ENCODE measurements around the gene OR12D1. TPM values are rescaled to one million over a fixed set of nuclear protein-coding genes. Genes with fewer than 3 reads are reported as not detected.
"Not testable (repeated sequence)": the region's sequence is repeated elsewhere in the genome, so short reads cannot be mapped to it uniquely, and the experiment has no call there.

The OR12D1 gene
- total RNA-seq, 1 donor from 2014 or later: not detected

- Mint-ChIP-seq H3K36me3 (ENCODE audit: unreplicated experiment) (no peaks in the 10 kb centered on the region), H3K27ac (ENCODE audit: unreplicated experiment) (no peak overlapping the region), H3K4me3 (ENCODE audit: unreplicated experiment) (no peak overlapping the region), H3K27me3 (ENCODE audit: unreplicated experiment) (peaks cover 6% of the 10 kb centered on the region), H3K4me1 (ENCODE audit: low read depth, unreplicated experiment) (no peaks in the 10 kb centered on the region), H3K9me3 (ENCODE audit: unreplicated experiment) (peaks cover 1% of the 10 kb centered on the region)
- TF ChIP-seq CTCF (IDR thresholded peaks at IDR 0.05; ENCODE audit: partially characterized antibody, unreplicated experiment): no peak
- no peak for DNase-seq
Observed at GRCh38 chr6:29442719-29443118, 28.0 kb downstream of the OR12D1 start.

- not testable (repeated sequence) for H3K36me3 Mint-ChIP-seq (ENCODE audit: unreplicated experiment); H3K4me3 Mint-ChIP-seq (ENCODE audit: unreplicated experiment); DNase-seq; H3K9me3 Mint-ChIP-seq (ENCODE audit: unreplicated experiment); H3K27me3 Mint-ChIP-seq (ENCODE audit: unreplicated experiment); H3K4me1 Mint-ChIP-seq (ENCODE audit: low read depth, unreplicated experiment); H3K27ac Mint-ChIP-seq (ENCODE audit: unreplicated experiment)
Observed at GRCh38 chr6:29444031-29444430, 29.3 kb downstream of the OR12D1 start.

DNA sequence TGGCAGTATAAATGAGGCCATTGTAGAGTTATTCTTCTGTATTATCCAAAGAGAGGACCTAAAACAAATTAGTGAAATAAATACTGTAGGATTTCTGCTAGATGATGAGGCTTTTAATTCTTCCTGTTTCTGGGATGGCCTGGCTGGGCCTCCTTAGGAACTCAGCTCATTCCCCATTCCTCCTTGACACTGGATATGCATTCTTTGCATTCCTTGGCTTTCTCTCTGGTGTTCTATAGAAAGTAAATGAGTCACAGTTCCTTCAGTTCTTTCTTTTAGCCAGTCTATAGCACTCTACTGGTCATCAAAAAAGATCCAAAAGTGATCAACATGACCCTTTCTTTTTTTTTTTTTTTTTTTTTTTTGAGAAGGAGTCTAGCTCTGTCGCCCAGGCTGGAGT is 32.9 kb downstream of the OR12D1 start:
- H3K4me1 Mint-ChIP-seq (ENCODE audit: low read depth, unreplicated experiment): no peaks in the 10 kb centered on the region
- H3K4me3 Mint-ChIP-seq (ENCODE audit: unreplicated experiment): no peak overlapping the region
- no peak for TF ChIP-seq CTCF (IDR thresholded peaks at IDR 0.05; ENCODE audit: partially characterized antibody, unreplicated experiment)
- H3K27me3 Mint-ChIP-seq (ENCODE audit: unreplicated experiment): peaks cover 4% of the 10 kb centered on the region
- H3K36me3 Mint-ChIP-seq (ENCODE audit: unreplicated experiment): no peaks in the 10 kb centered on the region
- H3K27ac Mint-ChIP-seq (ENCODE audit: unreplicated experiment): no peak overlapping the region
- H3K9me3 Mint-ChIP-seq (ENCODE audit: unreplicated experiment): peaks cover 1% of the 10 kb centered on the region
- DNase-seq: no peak

DNA sequence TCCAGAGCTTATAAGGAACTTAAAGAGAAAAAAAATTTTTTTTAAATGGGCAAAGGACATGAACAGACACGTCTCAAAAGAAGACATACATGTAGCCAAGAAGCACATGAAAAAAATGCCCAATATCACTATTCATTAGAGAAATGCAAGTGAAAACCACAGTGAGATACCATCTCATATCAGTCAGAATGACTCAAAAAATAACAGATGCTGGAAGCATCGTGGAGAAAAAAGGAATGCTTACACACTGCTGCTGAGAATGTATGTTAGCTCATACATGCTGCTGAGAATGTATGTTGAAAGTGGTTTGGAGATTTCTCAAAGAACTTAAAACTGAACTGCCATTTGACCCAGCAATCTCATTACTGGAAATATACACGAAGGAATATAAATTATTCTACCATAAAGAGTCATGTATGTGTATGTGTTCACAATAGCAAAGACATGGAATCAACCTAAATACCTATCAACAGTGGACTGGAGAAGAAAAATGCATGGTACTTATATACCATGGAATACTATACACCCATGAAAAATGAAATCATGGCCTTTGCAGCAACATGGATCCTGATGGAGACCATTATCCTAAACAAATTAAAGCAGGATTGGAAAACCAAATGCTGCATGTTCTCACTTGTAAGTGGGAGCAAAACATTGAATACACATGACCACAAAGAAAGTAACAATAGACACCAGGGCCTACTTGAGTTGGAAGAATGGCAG is 36.9 kb downstream of the OR12D1 start:
- H3K4me1 Mint-ChIP-seq (ENCODE audit: low read depth, unreplicated experiment): no peaks in the 10 kb centered on the region
- H3K4me3 Mint-ChIP-seq (ENCODE audit: unreplicated experiment): no peak overlapping the region
- no peaks in the 10 kb centered on the region for H3K9me3 Mint-ChIP-seq (ENCODE audit: unreplicated experiment)
- no peak for TF ChIP-seq CTCF (IDR thresholded peaks at IDR 0.05; ENCODE audit: partially characterized antibody, unreplicated experiment)
- no peaks in the 10 kb centered on the region for H3K27me3 Mint-ChIP-seq (ENCODE audit: unreplicated experiment)
- H3K36me3 Mint-ChIP-seq (ENCODE audit: unreplicated experiment): no peaks in the 10 kb centered on the region
- no peak overlapping the region for H3K27ac Mint-ChIP-seq (ENCODE audit: unreplicated experiment)
- DNase-seq: no peak

DNA sequence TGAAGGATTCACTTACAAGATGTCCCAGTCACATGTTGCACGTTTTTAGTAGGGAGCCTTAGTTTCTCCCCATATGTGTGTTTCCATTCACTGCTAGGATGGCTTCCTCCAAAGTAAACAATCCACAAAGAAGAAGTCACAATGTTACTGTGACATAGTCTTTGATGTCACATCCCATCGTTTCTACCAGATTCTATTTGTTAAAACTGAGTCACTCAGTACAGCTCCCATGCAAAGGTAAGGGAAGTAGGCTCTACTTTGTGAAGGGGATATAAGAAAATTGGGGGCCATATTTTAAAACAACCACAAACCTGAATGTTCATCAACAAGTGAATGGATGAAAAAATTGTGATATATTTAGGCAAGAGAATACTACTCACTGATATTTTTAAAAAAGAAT is 42.2 kb downstream of the OR12D1 start, which contains the start of the genes OR11A1 and OR2H1:
Gene OR11A1, minus strand, starts transcription at position 101 of the 400 bp plus-strand sequence. CDS start 29,430 bp downstream, outside the sequence.
Gene OR2H1, plus strand, starts transcription at position 185 of the 400 bp plus-strand sequence. CDS start 4,615 bp downstream, outside the sequence.
- no peak for DNase-seq
- Mint-ChIP-seq H3K4me3 (ENCODE audit: unreplicated experiment) (no peak within 1 kb of the TSS), H3K36me3 (ENCODE audit: unreplicated experiment) (no peaks in the 10 kb centered on the region), H3K27ac (ENCODE audit: unreplicated experiment) (no peak within 1 kb of the TSS), H3K27me3 (ENCODE audit: unreplicated experiment) (peaks cover 1% of the 10 kb centered on the region), H3K9me3 (ENCODE audit: unreplicated experiment) (no peaks in the 10 kb centered on the region), H3K4me1 (ENCODE audit: low read depth, unreplicated experiment) (no peaks in the 10 kb centered on the region)
- TF ChIP-seq CTCF (IDR thresholded peaks at IDR 0.05; ENCODE audit: partially characterized antibody, unreplicated experiment): no peak
